Measurements from ENCODE around the gene PRKG1. TPM values are rescaled to one million over a fixed set of nuclear protein-coding genes. Genes with fewer than 3 reads are reported as not detected.

PRKG1 gene
- total and polyA plus RNA-seq, 2 of the 8 experiments (the other 6 are each of a cell fraction or from before 2014, with no cell fraction given), result 4.2 to 15.2 TPM

- Histone ChIP-seq H3K36me3 (ENCODE audit: control insufficient read depth in 2 of 4, insufficient read depth in 4 of 4, low read length in 3 of 4) (0 out of 8 replicates have a peak, but pooled peaks cover 0 to 3% (median 0%) of the 10 kb centered on the region in 4 experiments), H3K27ac (ENCODE audit: low read depth, low read length) (no peak overlapping the region), H2BK20ac (ENCODE audit: low read length) (no peak overlapping the region), H3K27me3 (replicated peaks in 1 of 4; ENCODE audit: control insufficient read depth in 3 of 4, extremely low read depth in 1 of 4, insufficient read depth in 3 of 4, low read length in 3 of 4) (no peaks in the 10 kb centered on the region), H3K14ac (ENCODE audit: insufficient read length) (no peak overlapping the region), H2AFZ (ENCODE audit: low read length) (no peak overlapping the region), H3K18ac (ENCODE audit: extremely low read depth, low read length) (no peak overlapping the region), H3K9me3 (ENCODE audit: insufficient read depth in 2 of 2, low read depth in 1 of 2, low read length in 1 of 2) (peaks cover 8 to 13% of the 10 kb centered on the region in 2 experiments; a peak in 2 of 4 replicates), H3K56ac (replicated peaks; ENCODE audit: insufficient read length, low read depth, low read length) (no peak overlapping the region), H4K20me1 (replicated peaks in 1 of 2; ENCODE audit: control insufficient read depth in 1 of 2, insufficient read depth in 2 of 2, low read length in 2 of 2) (no peaks in the 10 kb centered on the region), H3K23ac (ENCODE audit: insufficient read length) (no peak overlapping the region), H3K4me1 (replicated peaks in 1 of 4; ENCODE audit: control insufficient read depth in 3 of 4, insufficient read depth in 4 of 4, low read length in 3 of 4) (no peaks in the 10 kb centered on the region), H4K5ac (ENCODE audit: insufficient read length, low read depth, low read length) (no peak overlapping the region), H2BK15ac (ENCODE audit: low read length) (no peak overlapping the region), H2BK120ac (replicated peaks; ENCODE audit: low read depth, low read length) (no peak overlapping the region), H3K4ac (replicated peaks; ENCODE audit: insufficient read length, low read depth, low read length) (no peak overlapping the region), H3K79me2 (ENCODE audit: control insufficient read depth in 1 of 2, insufficient read depth in 2 of 2, low read length in 2 of 2) (no peaks in the 10 kb centered on the region), H3K79me1 (ENCODE audit: low read depth, low read length) (no peaks in the 10 kb centered on the region), H2AK5ac (ENCODE audit: low read depth, low read length) (no peak overlapping the region), H3K23me2 (ENCODE audit: low read depth, low read length) (no peaks in the 10 kb centered on the region), H4K8ac (ENCODE audit: extremely low read depth, insufficient read depth, low read length) (no peak overlapping the region), H2BK12ac (ENCODE audit: low read depth, low read length) (no peak overlapping the region), H3K4me3 (ENCODE audit: extremely low read depth in 1 of 4, insufficient read depth in 2 of 4, low read depth in 3 of 4, low read length in 4 of 4) (no peak overlapping the region), H4K91ac (replicated peaks; ENCODE audit: insufficient read length, low read length) (no peak overlapping the region), H3K9ac (replicated peaks in 1 of 4; ENCODE audit: extremely low read depth in 1 of 4, low read depth in 3 of 4, low read length in 3 of 4) (no peak overlapping the region), H3K4me2 (ENCODE audit: insufficient read depth in 1 of 2, low read depth in 2 of 2, low read length in 2 of 2) (no peak overlapping the region), H2BK5ac (ENCODE audit: low read depth, low read length) (no peak overlapping the region)
- CTCF ChIA-PET (ENCODE audit: partially characterized antibody), result no interaction called here
- POLR2A ChIA-PET (ENCODE audit: partially characterized antibody), result no interaction called here
- DNase-seq (ENCODE audit: low read depth in 1 of 2, low spot score in 2 of 2) (no peak), FAIRE-seq (no peak)
- WGBS, 2 experiments (ENCODE audit: extremely low coverage in 1 of 2, insufficient coverage in 1 of 2, insufficient read length in 1 of 2, insufficient replicate concordance in 2 of 2, low coverage in 1 of 2, low lambda C conversion rate in 2 of 2, missing lambda C conversion rate in 1 of 2), result 88% methylated on average over 2 of the region's 2 CpGs; no CpG with 5 or more reads in 1 of the 2 experiments
- no peak for TF ChIP-seq ASH2L (IDR thresholded peaks at IDR 0.05; ENCODE audit: low read length)
- TF ChIP-seq RBBP5 (IDR thresholded peaks at IDR 0.05; ENCODE audit: borderline replicate concordance, low read depth, low read length), result no peak
- TF ChIP-seq ATF3 (IDR thresholded peaks at IDR 0.05; ENCODE audit: insufficient read depth, low read depth, low read length), result no peak
- TF ChIP-seq PHF8 (conservative IDR thresholded peaks at IDR 0.05; ENCODE audit: low read depth, low read length), result no peak
- TF ChIP-seq BACH1 (IDR thresholded peaks at IDR 0.05; ENCODE audit: low read length), result no peak
- TF ChIP-seq TAF7 (optimal IDR thresholded peaks at IDR 0.05; ENCODE audit: borderline replicate concordance, low read depth, low read length), result no peak
- TF ChIP-seq BRCA1 (IDR thresholded peaks at IDR 0.05; ENCODE audit: low read depth, low read length), result no peak
- TF ChIP-seq RAD21 (IDR thresholded peaks at IDR 0.05 in 1 of 2, conservative IDR thresholded peaks at IDR 0.05 in 1 of 2; ENCODE audit: low read depth in 2 of 2, low read length in 2 of 2), result no peak
These were observed 932.8 kb downstream of the PRKG1 start for GRCh38 chr10:52007091-52007490.

All from H1 (cell line).